Panc1 (cell line): ENCODE results near the gene DOCK4. TPM values are rescaled to one million over a fixed set of nuclear protein-coding genes. Genes with fewer than 3 reads are reported as not detected.

Experiments used
- ATAC-seq: fragments of 200-7000 bp; cut with Tn5 transposase; 2 replicates; pipeline ENCODE4 v1.9.1; 2020; ENCODE audit warnings: mild to moderate bottlenecking, moderate library complexity
- BruUV-seq: library from RNA; stranded (reverse); fragments of 400-500 nt; replicated peaks from 2 replicates; lab custom pipeline; 2021; lab: Mats Ljungman, UMichigan
- CTCF ChIA-PET: fragments of 300-600 bp; sonication (Branson Sonifier 250); formaldehyde crosslinking; loops from one replicate; lab custom pipeline; 2022; ENCODE audit warnings: antibody characterized with exemption; lab: Charles Lee
- POLR2A ChIA-PET: fragments of 300-600 bp; sonication (Branson Sonifier 250); formaldehyde crosslinking; loops from one replicate; lab custom pipeline; 2022; ENCODE audit warnings: antibody characterized with exemption; lab: Charles Lee
- DNase-seq: peaks from one replicate; pipeline ENCODE4 v3.0.0-alpha.2; 2010; ENCODE audit warnings: low read depth, low spot score
- H3K27ac ChIP-seq: 2 replicates; pipeline ENCODE4 v1.5.1; 2011; ENCODE audit warnings: mild to moderate bottlenecking, low read length, inconsistent platforms
- H3K27me3 ChIP-seq: fragments of 200-500 bp; sonication (Bioruptor generic); 2 replicates; pipeline ENCODE4 v1.6.0; 2014; ENCODE audit warnings: low read length, inconsistent platforms; ENCODE audit not compliant: control insufficient read depth, insufficient read depth
- H3K36me3 ChIP-seq: fragments of 200-500 bp; sonication (Bioruptor generic); 2 replicates; pipeline ENCODE4 v1.5.1; 2014; ENCODE audit warnings: inconsistent platforms, mild to moderate bottlenecking, low read length, moderate library complexity; ENCODE audit not compliant: control insufficient read depth, insufficient read depth
- H3K4me1 ChIP-seq: 2 replicates; pipeline ENCODE4 v1.5.1; 2011; ENCODE audit warnings: inconsistent platforms, mild to moderate bottlenecking, low read length, moderate library complexity; ENCODE audit not compliant: control insufficient read depth, insufficient read depth
- H3K4me3 ChIP-seq, 2 experiments: 2 replicates each; pipeline ENCODE4 v1.5.1; 2011 to 2012; ENCODE audit warnings: low read depth in 2 of 2, low read length in 2 of 2, mild to moderate bottlenecking in 2 of 2, inconsistent platforms in 1 of 2, moderate library complexity in 1 of 2
- H3K9me3 ChIP-seq: fragments of 200-500 bp; sonication (Bioruptor generic); 2 replicates; pipeline ENCODE4 v1.5.1; 2014; ENCODE audit warnings: low read depth, mild to moderate bottlenecking, inconsistent platforms, low read length, moderate library complexity; ENCODE audit not compliant: control insufficient read depth, insufficient read depth
- CTCF ChIP-seq: fragments of 450-650 bp; IDR thresholded peaks from 2 replicates; pipeline ENCODE4 v1.5.1; 2017; ENCODE audit warnings: mild to moderate bottlenecking
- POLR2AphosphoS5 ChIP-seq: IDR thresholded peaks from 2 replicates; pipeline ENCODE4 v1.6.1; 2012; ENCODE audit warnings: mild to moderate bottlenecking, low read depth, low read length, moderate library complexity
- REST ChIP-seq, 2 experiments: IDR thresholded peaks; 2 replicates each; pipeline ENCODE4 v1.6.1; 2011 to 2012; ENCODE audit warnings: low read depth in 2 of 2, control low read depth in 1 of 2, low read length in 1 of 2, mild to moderate bottlenecking in 1 of 2, moderate library complexity in 1 of 2; ENCODE audit not compliant: insufficient read depth in 1 of 2
- SIN3A ChIP-seq: IDR thresholded peaks from 2 replicates; pipeline ENCODE4 v1.6.1; 2012; ENCODE audit warnings: low read depth, mild to moderate bottlenecking, low read length, moderate library complexity, borderline replicate concordance; ENCODE audit not compliant: insufficient read depth
- TCF7L2 ChIP-seq: IDR thresholded peaks from 2 replicates; pipeline ENCODE4 v1.6.1; 2011; ENCODE audit warnings: mild to moderate bottlenecking, low read depth, low read length, inconsistent platforms
- in situ Hi-C: cut with HindIII; loops from 2 replicates; pipeline ENCODE4 v1.10.0; 2016; ENCODE audit warnings: low sequenced_read_pairs, low pct_unique_long_range_greater_than_20kb
- intact Hi-C: fragments of 100-400 bp; cut with micrococcal nuclease; formaldehyde crosslinking; loops from one replicate; pipeline ENCODE4 v1.10.0; 2022; ENCODE audit not compliant: unreplicated experiment
- total RNA-seq: library from RNA; stranded (reverse); gene quantifications from one replicate; pipeline ENCODE4 v1.2.1, GENCODE V29; 2021; ENCODE audit not compliant: unreplicated experiment

Gene DOCK4
- total RNA-seq, 1 experiment from 2014 or later = 10.8 TPM

GRCh38 chr7:112224186-112224585 is 18.0 kb upstream of the DOCK4 start:
- no peaks in the 10 kb centered on the region for H3K36me3 ChIP-seq
- no peak for TF ChIP-seq CTCF
- no peak overlapping the region for H3K4me3 ChIP-seq
- no TSS peak for BruUV-seq
- in situ Hi-C loops = no loop called here
- POLR2A ChIA-PET = no interaction called here
- ATAC-seq = no peak
- CTCF ChIA-PET = no interaction called here
- no peak for DNase-seq
- no peaks in the 10 kb centered on the region for H3K27me3 ChIP-seq
- no peak overlapping the region for H3K27ac ChIP-seq
- no peaks in the 10 kb centered on the region for H3K4me1 ChIP-seq
- intact Hi-C loops = no loop called here
- H3K9me3 ChIP-seq = no peaks in the 10 kb centered on the region

- ATAC-seq = no peak
- intact Hi-C loops = no loop called here
- Histone ChIP-seq H3K4me3 (no peak overlapping the region), H3K9me3 (no peaks in the 10 kb centered on the region), H3K36me3 (no peaks in the 10 kb centered on the region), H3K27me3 (no peaks in the 10 kb centered on the region), H3K4me1 (no peaks in the 10 kb centered on the region), H3K27ac (no peak overlapping the region)
- in situ Hi-C loops = no loop called here
- ChIA-PET POLR2A (no interaction called here), CTCF (no interaction called here)
- no TSS peak for BruUV-seq
- DNase-seq = no peak
- TF ChIP-seq REST (IDR thresholded peaks at IDR 0.05; ENCODE audit: insufficient read depth in 1 of 2, low read depth in 2 of 2, low read length in 1 of 2) = no peak
- no peak for TF ChIP-seq SIN3A
- TF ChIP-seq TCF7L2 = no peak
- TF ChIP-seq POLR2AphosphoS5 = no peak
Observed at GRCh38 chr7:112223310-112223709, 17.1 kb upstream of the DOCK4 start.

- intact Hi-C loops (no loop called here), in situ Hi-C loops (no loop called here)
- ChIA-PET CTCF (no interaction called here), POLR2A (no interaction called here)
- Histone ChIP-seq H3K4me3 (no peak overlapping the region), H3K27ac (no peak overlapping the region), H3K36me3 (no peaks in the 10 kb centered on the region), H3K9me3 (no peaks in the 10 kb centered on the region), H3K27me3 (no peaks in the 10 kb centered on the region), H3K4me1 (no peaks in the 10 kb centered on the region)
- BruUV-seq = no TSS peak
- DNase-seq (no peak), ATAC-seq (no peak)
- TF ChIP-seq REST (IDR thresholded peaks at IDR 0.05; ENCODE audit: insufficient read depth in 1 of 2, low read depth in 2 of 2, low read length in 1 of 2) (no peak), CTCF (no peak), SIN3A (no peak), POLR2AphosphoS5 (no peak), TCF7L2 (no peak)
Observed at GRCh38 chr7:112220877-112221434, 14.8 kb upstream of the DOCK4 start.
